ENCODE results near the gene CEND1.

- TF ChIP-seq EP300 (IDR thresholded peaks at IDR 0.05) (no peak), POLR2AphosphoS5 (IDR thresholded peaks at IDR 0.05) (no peak)
Measured at GRCh38 chr11:826227-826621, 36.3 kb upstream of the CEND1 start.
